GM21825 (cell line): ENCODE results near the gene COL19A1.

ENCODE experiments used
- ATAC-seq: cut with Tn5 transposase; IDR thresholded peaks from one replicate; pipeline ENCODE4 v1.9.1; 2021; ENCODE audit warnings: mild to moderate bottlenecking, moderate library complexity; ENCODE audit not compliant: unreplicated experiment

The COL19A1 gene

DNA sequence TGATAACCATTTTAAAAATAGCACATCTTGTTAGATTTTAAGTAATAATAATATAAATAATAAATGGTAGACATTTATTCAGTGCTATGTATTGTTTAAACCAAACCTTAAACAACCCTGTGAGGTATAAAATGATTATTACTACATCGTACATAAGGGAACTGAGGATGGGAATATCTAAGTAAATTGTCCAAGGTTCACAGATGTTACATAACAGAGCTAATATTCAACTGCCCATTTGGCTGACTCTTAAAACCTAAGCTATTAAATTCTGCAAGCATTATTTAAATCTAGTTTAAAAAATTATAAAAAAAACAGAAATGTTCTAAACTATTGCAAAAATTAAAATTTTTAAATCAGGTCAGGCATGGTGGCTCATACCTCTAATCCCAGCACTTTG lies 175.1 kb downstream of the COL19A1 start:
- no peak for ATAC-seq

- ATAC-seq = no peak
These were observed 179.1 kb downstream of the COL19A1 start for GRCh38 chr6:70045413-70045812.

GRCh38 chr6:70051197-70052124 lies 185.1 kb downstream of the COL19A1 start:
- no peak for ATAC-seq

DNA sequence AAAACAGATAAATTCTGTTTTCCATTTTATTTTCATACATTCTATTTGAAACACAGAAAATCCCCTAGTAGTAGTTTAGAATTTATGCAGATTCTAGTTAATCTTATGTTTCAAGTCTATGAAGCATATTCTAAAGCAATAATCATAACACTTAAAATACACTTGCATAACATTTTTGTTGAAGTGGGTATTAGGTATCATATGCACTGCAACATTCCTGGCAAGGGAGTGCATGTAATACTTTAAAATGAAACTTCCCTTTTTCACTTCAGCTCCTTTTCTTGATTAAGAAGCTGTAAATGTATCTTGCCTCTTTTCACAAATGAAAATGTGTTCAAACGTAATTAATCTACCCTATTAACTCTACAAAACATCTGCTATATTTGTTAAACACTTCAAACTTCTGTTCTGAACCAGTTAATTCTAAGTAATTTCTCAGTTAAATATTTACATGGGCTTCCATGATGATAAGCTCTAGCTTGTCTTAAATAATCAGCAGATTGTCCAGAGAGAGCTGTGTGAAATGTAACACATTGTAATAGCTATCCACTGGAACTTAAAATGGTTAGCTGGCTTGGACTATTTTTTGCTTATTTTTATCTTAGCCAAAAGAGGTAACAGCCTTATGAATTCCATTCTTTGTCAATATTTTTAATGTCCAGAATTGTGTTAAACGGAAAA lies 192.8 kb downstream of the COL19A1 start:
- ATAC-seq = no peak

GRCh38 chr6:70060680-70061079 lies 194.3 kb downstream of the COL19A1 start:
- no peak for ATAC-seq

GRCh38 chr6:70061546-70061945 lies 195.2 kb downstream of the COL19A1 start:
- ATAC-seq = no peak

DNA sequence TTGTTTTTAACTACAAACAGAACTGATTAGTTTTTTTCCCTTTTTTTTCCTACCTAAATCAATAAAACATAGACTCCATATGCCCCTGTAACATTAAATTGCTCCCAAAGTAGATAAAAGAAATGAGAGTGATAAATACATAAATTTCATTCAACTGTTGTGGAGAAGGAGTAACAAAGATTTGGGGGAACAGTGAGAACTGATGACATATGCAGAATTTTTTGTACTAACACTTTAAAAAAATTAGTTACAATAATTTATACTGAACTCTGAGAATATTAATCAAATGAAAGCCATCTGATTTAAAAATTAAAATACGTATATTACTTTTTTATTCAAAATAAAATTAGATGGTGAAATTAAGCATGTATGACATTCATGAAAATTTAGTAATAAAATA lies 195.7 kb downstream of the COL19A1 start:
- ATAC-seq = no peak

DNA sequence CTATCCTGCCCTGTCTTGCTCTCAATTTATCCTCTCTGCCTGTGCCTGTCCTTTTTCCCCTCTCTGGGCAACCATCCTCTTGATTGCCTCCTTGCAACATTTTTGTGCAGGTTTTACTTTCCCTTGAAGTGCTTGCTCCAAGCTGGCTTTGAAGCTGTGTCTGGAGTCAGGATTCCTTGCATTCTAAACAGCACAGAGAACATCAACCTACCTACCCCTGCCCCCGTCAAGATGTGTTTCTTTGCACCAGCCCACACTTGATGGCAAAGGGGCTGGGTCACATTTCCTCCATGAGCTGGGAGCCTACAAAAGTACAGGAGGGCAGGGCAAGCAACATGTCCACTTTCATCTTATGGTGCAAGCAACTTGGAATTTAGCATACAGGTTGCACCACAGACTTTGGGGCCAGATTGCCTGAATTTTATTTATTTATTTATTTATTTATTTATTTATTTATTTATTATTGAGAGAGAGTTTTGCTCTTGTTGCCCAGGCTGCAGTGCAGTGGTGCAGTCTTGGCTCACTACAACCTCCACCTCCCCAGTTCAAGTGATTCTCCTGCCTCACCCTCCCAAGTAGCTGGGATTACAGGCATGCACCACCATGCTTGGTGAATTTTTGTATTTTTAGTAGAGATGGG lies 206.3 kb downstream of the COL19A1 start:
- no peak for ATAC-seq

GRCh38 chr6:70073637-70074036 lies 207.3 kb downstream of the COL19A1 start:
- no peak for ATAC-seq

DNA sequence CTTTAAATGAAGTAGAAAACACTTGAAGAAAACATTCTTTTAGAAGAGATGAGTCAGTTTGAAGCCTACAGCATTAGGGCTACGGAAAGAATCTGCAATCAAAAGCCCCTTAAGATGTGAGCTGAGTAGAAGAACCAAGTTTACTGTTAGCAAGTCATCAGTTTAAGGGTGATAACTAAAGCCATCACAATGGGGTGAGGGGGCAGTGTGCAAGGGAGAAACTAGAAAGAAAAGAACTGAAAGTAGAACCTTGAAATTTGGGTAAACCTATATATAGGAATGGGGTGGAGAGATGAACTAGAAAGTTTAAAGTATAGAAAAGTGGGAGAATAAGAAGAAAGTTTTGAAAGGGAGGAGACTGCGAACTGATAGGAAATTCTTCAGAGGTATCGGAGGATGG lies 212.9 kb downstream of the COL19A1 start:
- no peak for ATAC-seq

DNA sequence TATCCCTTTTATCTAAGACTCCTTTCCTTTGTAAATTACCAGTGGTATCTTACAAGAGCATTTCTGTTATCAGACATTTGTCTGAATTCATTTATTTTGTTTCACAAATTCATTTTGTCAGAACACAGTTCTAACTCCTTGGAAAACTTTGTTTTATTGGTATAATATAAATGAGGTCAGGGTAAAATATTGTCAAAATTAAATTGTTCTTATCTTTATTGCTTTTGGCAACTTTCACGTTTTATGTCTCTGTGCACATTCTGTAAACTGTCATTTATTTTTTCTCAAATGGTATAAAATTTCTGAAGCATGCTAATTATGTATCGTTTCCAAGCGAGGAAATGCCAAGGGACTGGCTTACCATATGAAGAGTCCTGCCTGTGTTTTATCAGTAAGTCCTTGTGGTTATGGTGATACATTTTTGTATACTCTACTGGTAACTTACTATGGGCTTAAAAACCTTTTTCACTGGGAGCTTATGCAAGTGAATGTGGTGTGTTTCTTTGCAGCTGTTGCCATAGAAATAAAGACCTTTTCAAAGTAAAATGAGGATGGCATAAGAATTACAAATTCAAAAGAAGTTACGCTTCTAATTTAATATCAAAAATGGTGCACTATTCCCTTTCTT lies 214.2 kb downstream of the COL19A1 start:
- no peak for ATAC-seq

- no peak for ATAC-seq
These were observed 216.5 kb downstream of the COL19A1 start for GRCh38 chr6:70082830-70083229.

- no peak for ATAC-seq
These were observed 220.4 kb downstream of the COL19A1 start for GRCh38 chr6:70086806-70087205.

DNA sequence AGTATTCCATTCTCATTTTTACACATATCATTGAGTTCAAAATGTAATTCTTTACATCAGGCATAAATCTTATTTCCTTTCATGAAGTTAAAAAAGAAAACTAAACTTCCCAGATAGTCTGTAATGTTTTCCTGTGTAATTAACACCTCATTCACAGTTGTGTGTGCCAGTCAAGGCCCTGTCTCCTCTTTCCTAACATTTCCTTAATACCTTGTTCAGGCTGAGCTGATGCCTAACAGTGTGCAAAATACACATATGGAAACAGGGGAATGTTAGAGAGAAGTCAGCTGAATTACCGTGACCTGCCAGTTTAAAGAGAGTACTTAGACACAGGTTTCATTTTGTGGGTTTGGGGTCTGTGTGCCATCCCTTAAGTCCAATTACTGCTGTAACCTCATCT lies 227.8 kb downstream of the COL19A1 start:
- ATAC-seq = no peak

DNA sequence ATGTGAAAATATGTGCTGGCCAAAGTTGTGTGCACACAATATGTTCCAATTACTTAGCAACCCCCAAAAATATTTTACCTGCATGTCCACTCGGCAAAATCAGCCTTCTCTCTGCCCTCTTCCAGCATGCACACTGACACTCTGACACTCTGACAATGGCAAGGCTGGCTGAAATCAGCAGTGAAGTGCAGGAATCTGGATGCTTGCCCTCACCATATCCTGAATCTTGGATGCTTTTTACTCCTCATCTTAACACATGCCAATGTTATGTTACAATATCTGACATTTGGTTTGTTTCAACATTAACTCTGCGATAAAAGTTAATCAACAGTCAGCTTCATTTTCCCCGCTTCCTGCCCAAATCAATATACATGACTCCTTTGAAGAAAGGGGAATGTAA lies 233.4 kb downstream of the COL19A1 start:
- no peak for ATAC-seq

DNA sequence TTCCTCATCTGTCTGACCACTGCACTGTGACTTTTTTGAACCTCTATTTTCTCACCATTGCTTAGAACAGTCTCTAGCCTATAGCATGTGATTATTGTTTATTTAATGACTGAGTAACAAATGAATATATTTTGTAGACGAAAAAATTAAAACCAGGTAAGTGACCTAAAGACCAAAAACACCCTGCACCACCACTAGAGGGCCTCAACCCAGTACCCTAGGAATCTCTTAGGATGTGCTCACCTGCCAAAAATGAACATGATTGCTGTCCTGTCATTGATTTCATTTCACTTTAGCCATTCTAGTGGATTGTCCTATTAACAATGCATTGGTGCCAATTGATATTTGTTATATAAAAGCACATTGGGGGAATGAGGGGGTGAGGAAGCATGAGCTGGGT lies 237.4 kb downstream of the COL19A1 start:
- no peak for ATAC-seq

DNA sequence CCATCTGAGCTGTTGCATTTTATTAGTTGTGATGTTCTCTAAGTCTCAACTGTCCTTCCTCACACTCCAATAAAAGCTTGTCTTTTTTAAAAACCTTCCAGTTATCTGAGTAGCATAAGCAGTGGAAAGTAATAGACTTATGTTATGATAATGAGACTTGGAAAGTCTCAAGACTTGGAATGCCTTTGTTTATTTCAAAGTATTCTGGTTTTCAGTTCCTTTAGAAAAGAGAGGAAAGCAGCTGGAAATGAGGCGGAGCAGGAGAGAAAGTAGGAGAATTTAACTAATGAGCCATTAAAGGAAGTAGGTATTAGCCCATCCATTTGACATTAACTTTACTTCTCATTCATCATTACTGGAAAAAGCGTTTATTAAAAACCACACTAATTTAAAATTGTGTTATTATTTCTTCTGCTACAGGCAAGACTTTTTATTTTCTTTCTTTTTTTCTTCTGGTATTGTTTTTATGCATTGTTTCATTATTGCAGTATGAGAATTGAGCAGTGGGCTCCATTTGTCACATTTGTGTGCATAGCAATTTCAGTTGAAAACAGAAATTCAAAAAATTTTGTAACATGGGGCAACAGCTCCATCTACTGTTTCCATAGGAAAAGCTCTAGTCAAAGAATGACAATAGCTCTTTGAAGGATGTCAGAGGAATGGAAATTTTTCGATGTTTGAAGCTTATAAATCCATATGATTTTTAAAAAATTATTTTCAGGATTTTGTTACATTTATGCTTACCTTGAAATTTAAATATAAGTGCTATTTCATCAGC lies 241.7 kb downstream of the COL19A1 start:
- no peak for ATAC-seq

DNA sequence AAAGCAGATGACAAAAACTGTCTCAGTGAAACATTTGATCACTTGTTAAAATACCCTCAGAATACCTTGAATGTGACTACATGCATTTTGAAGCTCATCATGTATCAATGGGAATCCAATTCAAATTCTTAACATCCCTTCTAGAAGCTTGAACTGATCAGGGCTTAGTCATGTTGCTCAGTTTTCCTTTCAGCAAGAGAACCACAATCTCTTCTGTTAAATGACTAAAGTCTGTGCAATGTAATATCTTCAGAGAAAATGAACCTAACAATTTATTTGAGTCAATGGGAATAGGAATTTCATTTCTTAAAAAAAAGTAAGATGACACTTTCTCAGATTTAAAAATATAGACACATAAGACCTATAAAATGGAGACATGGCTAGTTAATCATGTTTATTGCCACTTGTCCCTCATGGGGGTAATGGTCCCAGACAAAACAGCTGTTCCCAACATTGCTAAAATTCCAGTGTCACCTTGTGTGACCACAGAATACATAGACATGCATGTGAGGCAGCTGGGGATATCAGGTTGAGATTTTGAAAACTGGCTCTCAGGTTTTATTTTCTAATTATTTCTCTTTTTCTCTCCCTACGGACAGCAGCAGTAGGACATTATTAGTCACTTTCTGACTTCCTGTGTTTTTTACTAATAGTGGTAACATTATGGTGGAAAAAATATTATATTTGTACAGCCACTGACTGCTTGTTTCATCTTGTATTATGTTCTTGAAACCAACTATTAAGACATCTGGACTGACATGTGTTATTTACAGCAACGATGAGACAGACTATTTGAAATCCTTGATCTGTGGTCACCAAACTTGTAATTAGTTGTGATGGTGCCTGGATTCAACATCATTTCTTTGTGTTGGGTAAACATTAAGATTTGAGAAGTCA lies 244.0 kb downstream of the COL19A1 start:
- no peak for ATAC-seq

- ATAC-seq = no peak
These were observed 245.4 kb downstream of the COL19A1 start for GRCh38 chr6:70111737-70112136.

DNA sequence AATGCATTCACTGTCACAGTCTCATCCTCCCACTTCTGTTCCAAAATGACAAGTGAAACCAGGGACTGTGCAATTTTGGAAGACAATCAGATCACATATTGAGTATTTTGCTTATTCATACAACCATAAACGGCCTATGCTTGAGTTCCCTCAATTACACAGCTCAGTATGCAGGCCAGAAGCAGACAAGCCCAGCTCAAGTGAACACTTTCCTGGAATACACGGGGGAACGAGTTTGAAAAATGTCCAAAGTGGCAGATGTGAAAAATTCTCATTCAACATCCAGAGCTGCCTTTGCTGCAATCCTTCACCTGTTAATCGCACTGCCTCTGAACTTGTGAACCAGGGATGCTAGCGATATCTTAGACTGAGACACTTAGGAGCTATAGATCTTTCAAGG lies 246.4 kb downstream of the COL19A1 start:
- no peak for ATAC-seq
